ENCODE results near the gene GDPD3.

DNA sequence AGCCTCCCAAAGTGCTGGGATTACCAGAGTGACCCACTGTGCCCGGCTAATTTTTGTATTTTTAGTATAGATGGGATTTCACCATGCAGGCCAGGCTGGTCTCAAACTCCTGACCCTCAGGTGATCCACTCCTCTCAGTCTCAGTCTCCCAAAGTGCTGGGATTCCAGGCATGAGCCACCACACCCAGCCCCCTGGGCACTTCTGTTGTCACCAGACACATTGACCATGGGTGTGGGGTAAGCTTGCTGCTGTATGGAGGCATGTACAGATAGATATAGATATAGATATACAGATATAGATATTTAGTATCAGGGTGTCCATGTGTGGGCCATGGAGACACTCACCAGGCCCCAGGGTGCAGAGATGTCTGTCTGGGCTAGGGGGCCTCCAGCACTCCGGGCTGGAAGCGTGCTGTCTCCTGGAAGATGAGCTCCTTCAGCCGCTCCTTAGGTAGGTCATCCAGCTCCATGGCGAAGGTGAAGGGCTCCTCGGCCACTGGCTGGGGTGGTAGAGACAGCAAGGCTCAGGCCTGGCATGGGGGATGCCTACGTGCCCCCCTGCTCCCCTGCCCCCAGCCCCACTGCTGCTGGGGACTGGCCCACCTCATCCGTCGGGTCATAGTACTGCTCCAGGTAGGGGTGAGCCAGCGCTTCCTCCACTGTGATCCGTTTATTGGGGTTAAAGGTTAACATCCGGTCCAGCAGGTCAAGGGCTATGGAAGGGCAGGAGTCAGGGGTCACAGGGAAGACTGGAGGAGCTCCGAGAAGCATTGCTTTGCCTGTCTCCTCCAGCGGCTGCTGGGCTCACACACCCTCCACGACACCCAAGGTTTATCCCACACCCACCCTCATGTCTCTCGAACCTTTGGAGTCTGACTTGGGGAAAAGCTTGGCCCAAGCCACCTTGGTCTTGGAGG, 3.2 kb upstream of the GDPD3 start:
- no peak for TF ChIP-seq POLR2A (IDR thresholded peaks at IDR 0.05)
- TF ChIP-seq, protein P1, sequence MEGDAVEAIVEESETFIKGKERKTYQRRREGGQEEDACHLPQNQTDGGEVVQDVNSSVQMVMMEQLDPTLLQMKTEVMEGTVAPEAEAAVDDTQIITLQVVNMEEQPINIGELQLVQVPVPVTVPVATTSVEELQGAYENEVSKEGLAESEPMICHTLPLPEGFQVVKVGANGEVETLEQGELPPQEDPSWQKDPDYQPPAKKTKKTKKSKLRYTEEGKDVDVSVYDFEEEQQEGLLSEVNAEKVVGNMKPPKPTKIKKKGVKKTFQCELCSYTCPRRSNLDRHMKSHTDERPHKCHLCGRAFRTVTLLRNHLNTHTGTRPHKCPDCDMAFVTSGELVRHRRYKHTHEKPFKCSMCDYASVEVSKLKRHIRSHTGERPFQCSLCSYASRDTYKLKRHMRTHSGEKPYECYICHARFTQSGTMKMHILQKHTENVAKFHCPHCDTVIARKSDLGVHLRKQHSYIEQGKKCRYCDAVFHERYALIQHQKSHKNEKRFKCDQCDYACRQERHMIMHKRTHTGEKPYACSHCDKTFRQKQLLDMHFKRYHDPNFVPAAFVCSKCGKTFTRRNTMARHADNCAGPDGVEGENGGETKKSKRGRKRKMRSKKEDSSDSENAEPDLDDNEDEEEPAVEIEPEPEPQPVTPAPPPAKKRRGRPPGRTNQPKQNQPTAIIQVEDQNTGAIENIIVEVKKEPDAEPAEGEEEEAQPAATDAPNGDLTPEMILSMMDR (IDR thresholded peaks at IDR 0.05 in 4 of 5, conservative IDR thresholded peaks at IDR 0.05 in 1 of 5) = no peak
